ELF-1 (cell line): ENCODE measurements around the gene HUNK.

Experiments
- DNase-seq: peaks from one replicate; pipeline ENCODE4 v3.0.0-alpha.2; 2016; ENCODE audit warnings: low read depth, low spot score

Gene HUNK

DNA sequence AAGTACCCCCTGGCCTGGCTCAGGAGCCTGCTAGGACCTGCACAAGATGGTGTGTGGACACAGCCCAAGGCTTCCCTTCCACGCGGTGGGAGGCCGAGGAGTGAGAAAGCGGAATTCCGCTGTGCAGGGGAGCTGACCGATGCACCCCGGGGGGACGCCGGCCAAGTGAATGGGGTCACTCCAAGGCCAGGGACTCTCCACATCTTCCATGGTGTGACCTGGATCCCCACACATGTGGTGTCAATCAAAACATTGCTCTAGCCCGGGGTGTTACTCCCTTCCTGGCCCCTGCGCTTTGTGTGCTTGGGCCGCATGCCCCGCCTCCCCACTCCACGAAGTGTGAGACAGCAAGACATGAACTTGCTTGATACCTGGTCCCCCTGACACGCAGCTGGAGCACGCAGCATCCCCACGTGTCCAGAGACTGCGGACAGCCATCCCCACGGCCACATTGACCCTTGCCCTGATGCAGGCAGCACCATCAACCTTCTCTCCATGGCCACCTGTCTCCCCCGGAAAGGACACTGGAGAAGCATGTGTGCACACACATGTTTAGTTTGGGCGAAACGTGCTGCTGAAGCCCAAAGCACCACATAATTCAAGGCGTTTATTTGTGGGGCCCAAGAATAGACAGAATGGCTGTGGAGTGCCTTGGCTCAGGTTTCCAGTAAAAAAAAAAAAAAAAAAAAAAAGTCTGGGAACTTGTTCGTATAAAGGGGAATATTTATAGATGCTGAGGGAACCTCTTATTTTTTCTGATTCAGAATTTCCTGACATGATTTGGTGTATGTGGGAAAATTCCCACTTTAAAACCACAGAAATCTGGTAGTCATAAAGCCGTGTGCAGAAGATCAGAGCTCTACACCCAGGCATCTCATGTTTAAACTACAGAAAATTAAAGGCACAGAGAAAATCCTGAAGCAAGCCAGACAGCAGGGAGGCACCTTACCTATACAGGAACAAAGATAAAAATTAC is 171.7 kb downstream of the HUNK start:
- DNase-seq = no peak

DNA sequence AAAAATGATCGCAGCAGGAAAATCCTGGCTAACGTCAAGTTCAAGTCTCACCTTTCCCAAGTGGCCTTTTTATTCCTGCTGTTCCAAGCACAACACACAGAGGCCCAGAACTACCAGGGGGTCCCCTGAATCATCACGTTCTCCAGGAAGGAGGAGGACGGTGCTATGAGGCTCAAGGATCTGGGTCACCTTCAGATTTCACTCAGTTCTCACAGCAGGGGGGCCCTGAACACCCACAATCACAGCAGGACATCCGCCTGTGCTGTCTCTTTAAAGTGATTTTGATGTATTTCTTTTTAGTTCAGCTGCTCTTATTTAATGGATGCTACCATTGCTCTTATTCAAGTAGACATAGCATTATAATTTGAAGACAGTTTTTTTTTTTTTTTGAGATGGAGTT is 173.4 kb downstream of the HUNK start:
- no peak for DNase-seq

DNA sequence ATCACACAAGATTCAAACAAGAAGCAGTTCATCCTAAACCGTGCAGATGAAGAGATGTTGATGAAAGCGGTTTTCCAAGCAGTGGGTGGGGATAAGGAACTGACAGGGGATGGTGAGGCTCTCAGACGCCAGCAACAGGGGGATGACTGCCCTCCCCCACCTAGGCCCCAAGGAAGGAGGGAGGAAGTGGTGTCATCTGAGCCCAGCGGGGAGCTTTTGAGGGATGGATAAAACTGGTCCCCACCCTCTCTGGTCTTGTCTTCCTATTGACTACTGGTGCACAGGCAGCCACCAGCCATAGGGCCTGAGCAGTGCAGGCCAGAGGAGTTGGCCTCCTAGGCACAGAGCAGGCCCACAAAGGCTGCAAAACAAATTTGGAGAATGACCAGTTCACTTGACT is 175.5 kb downstream of the HUNK start:
- DNase-seq = peak; percentile 9
